Uterus (tissue), 4 donors: Measurements from ENCODE around the gene PPP2R2C. TPM values are rescaled to one million over a fixed set of nuclear protein-coding genes. Genes with fewer than 3 reads are reported as not detected.

Experiments used
- DNase-seq, 2 donors: peaks; one replicate each; pipeline ENCODE4 v3.0.0-alpha.2; 2019 to 2020
- H3K27ac ChIP-seq, 2 donors: fragments of 200-600 bp; sonication (generic); 1 replicate in 1 of 2; 2 replicates in 1 of 2; pipeline ENCODE4 v1.5.1; 2016 to 2018
- H3K27me3 ChIP-seq, 2 donors: fragments of 200-600 bp; sonication (generic); one replicate each; pipeline ENCODE4 v1.5.1; 2018 to 2019; ENCODE audit warnings: control low read depth in 1 of 2
- H3K36me3 ChIP-seq, 2 donors: fragments of 200-600 bp; sonication (generic); one replicate each; pipeline ENCODE4 v1.5.1; 2019; ENCODE audit warnings: control low read depth in 1 of 2
- H3K4me1 ChIP-seq, 2 donors: fragments of 200-600 bp; sonication (generic); one replicate each; pipeline ENCODE4 v1.5.1; 2018 to 2019; ENCODE audit warnings: control low read depth in 1 of 2
- H3K4me3 ChIP-seq, 2 donors: fragments of 200-600 bp; sonication (generic); 1 replicate in 1 of 2; 2 replicates in 1 of 2; pipeline ENCODE4 v1.5.1; 2018 to 2019; ENCODE audit warnings: mild to moderate bottlenecking in 1 of 2
- H3K9me3 ChIP-seq, 2 donors: fragments of 200-600 bp; sonication (generic); one replicate each; pipeline ENCODE4 v1.5.1; 2019; ENCODE audit warnings: control low read depth in 1 of 2
- CTCF ChIP-seq, 4 experiments: fragments of 200-600 bp in 2 of 4; fragments of 450-650 bp in 2 of 4; sonication (generic) in 2 of 4; IDR thresholded peaks; one replicate each; pipeline ENCODE4 v1.5.1; 2016 to 2019; ENCODE audit warnings: antibody characterized with exemption in 4 of 4, mild to moderate bottlenecking in 2 of 4, moderate library complexity in 1 of 4
- POLR2A ChIP-seq, 2 donors: fragments of 450-650 bp; IDR thresholded peaks; one replicate each; pipeline ENCODE4 v1.6.1; 2016; ENCODE audit warnings: antibody characterized with exemption in 2 of 2, mild to moderate bottlenecking in 1 of 2, moderate library complexity in 1 of 2
- intact Hi-C: fragments of 100-400 bp; cut with DNase I; formaldehyde crosslinking; loops from one replicate; pipeline ENCODE4 v1.15.1; 2023; ENCODE audit warnings: low total_unique reads
- total RNA-seq, 4 donors: library from RNA; depleted of rRNA in 3 of 4; stranded (reverse); fragments of >200 nt in 3 of 4; gene quantifications; one replicate each; pipeline versions ENCODE4 v1.1.0 to v1.2.4, GENCODE V29; 2014 to 2023
- donor health status: DM: yes; HTN: yes; CAD: no.

Gene PPP2R2C
- total RNA-seq, 4 donors from 2014 or later: 2.9 to 49.1 (median 27.3) TPM

- no peaks in the 10 kb centered on the region for H3K36me3 ChIP-seq
- no peak overlapping the region for H3K4me3 ChIP-seq
- no peak for TF ChIP-seq CTCF (IDR thresholded peaks at IDR 0.05)
- no peak for TF ChIP-seq POLR2A (IDR thresholded peaks at IDR 0.05)
- H3K4me1 ChIP-seq: no peaks in the 10 kb centered on the region
- intact Hi-C loops: no loop called here
- no peaks in the 10 kb centered on the region for H3K9me3 ChIP-seq
- no peak for DNase-seq
- H3K27ac ChIP-seq: no peak overlapping the region
- H3K27me3 ChIP-seq: no peaks in the 10 kb centered on the region
Observed at GRCh38 chr4:6371812-6372211, 100.6 kb downstream of the PPP2R2C start.

- intact Hi-C loops: no loop called here
- no peak for DNase-seq
- Histone ChIP-seq H3K4me1 (no peaks in the 10 kb centered on the region), H3K4me3 (no peak overlapping the region), H3K36me3 (no peaks in the 10 kb centered on the region), H3K9me3 (no peaks in the 10 kb centered on the region), H3K27ac (no peak overlapping the region), H3K27me3 (no peaks in the 10 kb centered on the region)
- TF ChIP-seq CTCF (IDR thresholded peaks at IDR 0.05): no peak
- no peak for TF ChIP-seq POLR2A (IDR thresholded peaks at IDR 0.05)
Observed at GRCh38 chr4:6371271-6371670, 101.1 kb downstream of the PPP2R2C start.

DNA sequence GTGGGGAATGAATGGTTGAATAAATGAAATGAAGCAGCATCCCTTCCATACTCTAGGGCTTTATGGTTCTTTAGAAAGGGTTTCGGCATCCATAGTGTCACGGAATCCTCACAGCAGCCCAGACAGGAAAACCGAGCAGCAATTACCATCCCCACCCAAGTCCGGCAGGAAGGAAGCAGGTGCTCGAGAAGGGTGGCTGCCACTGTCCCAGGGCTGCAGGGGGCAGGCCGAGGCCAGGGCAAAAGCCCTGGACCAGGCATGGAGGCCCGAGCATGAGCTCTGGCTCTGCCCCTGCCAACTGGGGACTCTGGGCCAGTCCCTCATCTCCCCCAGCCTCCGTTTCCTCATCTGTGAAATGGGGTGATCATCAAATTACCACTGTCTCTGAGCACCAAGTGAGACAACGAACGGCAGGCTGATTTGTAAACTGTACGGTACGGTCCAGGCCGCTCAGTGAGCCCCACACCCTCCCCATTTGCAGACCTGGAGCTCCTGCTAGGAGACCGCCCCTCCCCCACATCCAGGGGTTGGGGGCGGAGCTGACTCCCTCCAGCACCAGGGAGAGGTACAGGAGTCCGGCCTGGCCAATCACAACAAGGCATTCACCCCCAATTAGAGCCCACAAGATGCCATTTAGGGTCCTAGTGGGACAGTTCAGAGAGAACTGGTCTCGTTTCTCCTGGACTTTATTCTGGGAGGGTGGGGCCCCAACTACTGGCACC is 102.3 kb downstream of the PPP2R2C start:
- intact Hi-C loops: no loop called here
- Histone ChIP-seq H3K4me3 (no peak overlapping the region), H3K4me1 (no peaks in the 10 kb centered on the region), H3K27ac (no peak overlapping the region), H3K36me3 (no peaks in the 10 kb centered on the region), H3K9me3 (no peaks in the 10 kb centered on the region), H3K27me3 (no peaks in the 10 kb centered on the region)
- no peak for TF ChIP-seq POLR2A (IDR thresholded peaks at IDR 0.05)
- TF ChIP-seq CTCF (IDR thresholded peaks at IDR 0.05): no peak
- DNase-seq: no peak

DNA sequence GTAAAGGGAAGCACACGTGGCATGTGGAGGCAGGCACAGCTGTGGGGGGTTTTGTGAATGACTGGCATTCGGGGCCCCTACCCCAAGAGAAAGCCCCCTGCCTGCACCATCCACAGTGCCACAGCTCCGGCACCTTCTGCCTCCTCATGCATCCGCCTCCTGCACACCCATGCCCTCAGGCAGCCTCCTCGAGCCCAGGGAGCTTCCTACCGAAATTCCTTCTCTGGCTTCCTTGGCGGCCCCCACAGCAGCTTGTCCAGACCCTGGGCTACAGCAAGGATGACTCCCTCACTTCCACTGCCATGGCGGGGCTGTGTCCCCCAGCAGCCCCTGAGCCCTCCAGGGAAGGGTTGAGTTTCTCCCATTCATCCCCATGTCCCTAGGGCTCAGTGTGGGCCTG is 102.9 kb downstream of the PPP2R2C start:
- no peaks in the 10 kb centered on the region for H3K36me3 ChIP-seq
- DNase-seq: no peak

More for the DNA sequence above, 102.9 kb downstream of the PPP2R2C start:
- Histone ChIP-seq H3K4me3 (no peak overlapping the region), H3K9me3 (no peaks in the 10 kb centered on the region), H3K4me1 (no peaks in the 10 kb centered on the region), H3K27me3 (no peaks in the 10 kb centered on the region), H3K27ac (no peak overlapping the region)
- intact Hi-C loops: no loop called here
- TF ChIP-seq CTCF (IDR thresholded peaks at IDR 0.05) (no peak), POLR2A (IDR thresholded peaks at IDR 0.05) (no peak)
